Measurements from ENCODE around the gene MYRF.

MYRF gene

DNA sequence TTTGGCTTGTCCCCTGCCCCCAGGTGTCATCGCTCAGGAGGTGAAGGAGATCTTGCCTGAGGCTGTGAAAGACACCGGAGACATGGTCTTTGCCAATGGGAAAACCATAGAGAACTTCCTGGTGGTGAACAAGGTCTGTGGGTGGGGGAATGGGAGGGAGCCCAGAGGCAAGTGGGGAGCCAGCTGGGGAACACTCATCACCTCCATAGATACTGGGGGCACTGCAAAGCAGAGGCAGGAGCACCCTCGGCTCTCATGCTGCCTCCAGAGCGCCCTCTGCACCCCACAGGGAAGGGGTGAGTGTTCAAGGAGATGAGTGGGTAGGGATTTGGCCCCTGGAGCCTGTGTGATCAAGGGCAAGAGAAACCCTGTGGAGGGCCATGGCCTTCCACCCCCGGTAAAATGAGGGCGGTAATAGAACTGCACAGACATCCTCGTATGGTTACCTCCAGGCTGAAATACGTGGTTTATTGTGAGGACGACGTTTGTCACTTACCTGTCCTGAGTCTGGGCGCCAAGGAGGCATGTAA is 26.0 kb downstream of the MYRF start:
- DNase-seq (ENCODE audit: low read depth in 1 of 2, low spot score in 1 of 2): no peak
- TF ChIP-seq GABPA (IDR thresholded peaks at IDR 0.05; ENCODE audit: low read depth): no peak
- Histone ChIP-seq H3K4me3 (replicated peaks; ENCODE audit: insufficient read depth, low read length) (no peak overlapping the region), H3K27me3 (ENCODE audit: insufficient read depth, poor library complexity, severe bottlenecking) (no peaks in the 10 kb centered on the region), H3K27ac (replicated peaks) (no peak overlapping the region)

DNA sequence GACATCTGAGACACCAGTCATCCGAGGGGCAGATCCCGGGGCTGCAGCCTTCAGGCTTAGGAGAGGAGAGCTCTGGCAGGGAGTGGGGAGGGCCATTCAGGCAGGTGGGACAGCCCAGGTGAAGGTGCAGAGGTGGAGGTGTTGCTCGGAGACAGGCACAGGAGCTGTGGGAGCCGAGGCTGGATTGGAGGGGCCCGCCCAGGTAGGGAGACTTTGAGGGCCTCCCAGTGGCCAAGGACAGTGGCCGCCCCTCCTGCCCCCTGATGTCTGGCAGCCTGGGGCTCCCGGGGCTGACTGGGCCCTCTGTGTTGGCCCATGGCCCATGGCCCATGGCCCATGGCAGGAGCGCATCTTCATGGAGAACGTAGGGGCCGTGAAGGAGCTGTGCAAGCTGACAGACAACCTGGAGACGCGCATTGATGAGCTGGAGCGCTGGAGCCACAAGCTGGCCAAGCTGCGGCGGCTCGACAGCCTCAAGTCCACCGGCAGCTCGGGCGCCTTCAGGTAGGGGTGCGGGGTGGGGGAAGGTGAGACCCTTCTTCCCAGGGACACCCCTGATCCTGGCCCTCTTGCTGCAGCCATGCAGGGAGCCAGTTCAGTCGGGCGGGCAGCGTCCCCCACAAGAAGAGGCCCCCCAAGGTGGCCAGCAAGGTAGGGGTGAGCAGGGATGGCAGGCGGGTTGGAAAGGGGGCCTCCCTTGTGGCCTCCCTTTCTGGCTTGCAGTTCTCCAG is 26.6 kb downstream of the MYRF start:
- no peak for TF ChIP-seq POLR2AphosphoS5 (IDR thresholded peaks at IDR 0.05; ENCODE audit: low read depth)
- no peak for TF ChIP-seq CTCF (IDR thresholded peaks at IDR 0.05; ENCODE audit: insufficient read depth, low read length)
- TF ChIP-seq GABPA (IDR thresholded peaks at IDR 0.05; ENCODE audit: low read depth): no peak
- TF ChIP-seq, protein P1, sequence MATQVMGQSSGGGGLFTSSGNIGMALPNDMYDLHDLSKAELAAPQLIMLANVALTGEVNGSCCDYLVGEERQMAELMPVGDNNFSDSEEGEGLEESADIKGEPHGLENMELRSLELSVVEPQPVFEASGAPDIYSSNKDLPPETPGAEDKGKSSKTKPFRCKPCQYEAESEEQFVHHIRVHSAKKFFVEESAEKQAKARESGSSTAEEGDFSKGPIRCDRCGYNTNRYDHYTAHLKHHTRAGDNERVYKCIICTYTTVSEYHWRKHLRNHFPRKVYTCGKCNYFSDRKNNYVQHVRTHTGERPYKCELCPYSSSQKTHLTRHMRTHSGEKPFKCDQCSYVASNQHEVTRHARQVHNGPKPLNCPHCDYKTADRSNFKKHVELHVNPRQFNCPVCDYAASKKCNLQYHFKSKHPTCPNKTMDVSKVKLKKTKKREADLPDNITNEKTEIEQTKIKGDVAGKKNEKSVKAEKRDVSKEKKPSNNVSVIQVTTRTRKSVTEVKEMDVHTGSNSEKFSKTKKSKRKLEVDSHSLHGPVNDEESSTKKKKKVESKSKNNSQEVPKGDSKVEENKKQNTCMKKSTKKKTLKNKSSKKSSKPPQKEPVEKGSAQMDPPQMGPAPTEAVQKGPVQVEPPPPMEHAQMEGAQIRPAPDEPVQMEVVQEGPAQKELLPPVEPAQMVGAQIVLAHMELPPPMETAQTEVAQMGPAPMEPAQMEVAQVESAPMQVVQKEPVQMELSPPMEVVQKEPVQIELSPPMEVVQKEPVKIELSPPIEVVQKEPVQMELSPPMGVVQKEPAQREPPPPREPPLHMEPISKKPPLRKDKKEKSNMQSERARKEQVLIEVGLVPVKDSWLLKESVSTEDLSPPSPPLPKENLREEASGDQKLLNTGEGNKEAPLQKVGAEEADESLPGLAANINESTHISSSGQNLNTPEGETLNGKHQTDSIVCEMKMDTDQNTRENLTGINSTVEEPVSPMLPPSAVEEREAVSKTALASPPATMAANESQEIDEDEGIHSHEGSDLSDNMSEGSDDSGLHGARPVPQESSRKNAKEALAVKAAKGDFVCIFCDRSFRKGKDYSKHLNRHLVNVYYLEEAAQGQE (IDR thresholded peaks at IDR 0.05; ENCODE audit: insufficient replicate concordance, low read depth): no peak
- no peak for TF ChIP-seq SPI1 (IDR thresholded peaks at IDR 0.05; ENCODE audit: borderline replicate concordance, low read depth)
- Histone ChIP-seq H3K27me3 (ENCODE audit: insufficient read depth, poor library complexity, severe bottlenecking) (no peaks in the 10 kb centered on the region), H3K27ac (replicated peaks) (no peak overlapping the region), H3K4me3 (replicated peaks; ENCODE audit: insufficient read depth, low read length) (no peak overlapping the region)
- DNase-seq (ENCODE audit: low read depth in 1 of 2, low spot score in 1 of 2): no peak

DNA sequence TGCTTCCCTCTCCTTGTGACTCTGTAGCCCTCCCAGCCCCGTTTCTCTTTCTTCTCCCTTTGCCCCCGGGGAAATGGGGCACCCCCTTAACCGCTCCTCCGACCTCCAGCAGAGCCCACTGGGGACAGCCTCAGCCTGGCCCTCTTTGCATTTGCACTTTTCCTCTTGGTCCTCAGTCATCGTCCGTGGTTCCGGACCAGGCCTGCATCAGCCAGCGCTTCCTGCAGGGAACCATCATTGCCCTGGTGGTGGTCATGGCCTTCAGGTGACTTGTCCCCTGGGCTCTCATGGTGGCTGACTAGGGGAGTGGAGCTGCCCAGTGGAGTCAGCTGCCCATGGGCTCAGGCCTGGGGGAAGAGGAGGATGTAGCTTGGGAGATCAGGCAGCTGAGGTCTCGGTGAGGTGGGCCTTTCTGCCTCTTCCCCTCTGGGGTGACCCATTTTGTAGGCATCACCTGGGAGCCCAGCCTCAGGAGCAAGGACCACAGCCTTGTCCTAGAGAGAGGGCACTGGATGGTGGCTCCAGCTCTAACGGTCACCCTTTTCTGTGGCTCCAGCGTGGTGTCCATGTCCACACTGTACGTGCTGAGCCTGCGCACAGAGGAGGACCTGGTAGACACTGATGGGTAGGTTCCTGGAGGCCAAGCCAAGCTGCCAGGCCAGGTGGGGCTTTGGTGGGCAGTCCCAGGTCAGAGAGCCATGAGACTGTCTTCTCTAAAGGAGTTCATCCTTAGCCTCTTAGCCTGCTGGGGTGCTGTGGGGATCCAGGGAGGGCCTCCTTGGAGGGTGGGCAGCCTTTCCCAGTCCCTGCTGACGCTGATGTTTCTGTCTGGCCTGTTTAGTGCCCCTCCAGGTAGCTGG is 27.5 kb downstream of the MYRF start:
- Histone ChIP-seq H3K4me3 (replicated peaks; ENCODE audit: insufficient read depth, low read length) (no peak overlapping the region), H3K27ac (replicated peaks) (no peak overlapping the region), H3K27me3 (ENCODE audit: insufficient read depth, poor library complexity, severe bottlenecking) (no peaks in the 10 kb centered on the region)
- TF ChIP-seq SPI1 (IDR thresholded peaks at IDR 0.05; ENCODE audit: borderline replicate concordance, low read depth): no peak
- TF ChIP-seq, protein P1 (IDR thresholded peaks at IDR 0.05; ENCODE audit: insufficient replicate concordance, low read depth): no peak
- no peak for TF ChIP-seq POLR2AphosphoS5 (IDR thresholded peaks at IDR 0.05; ENCODE audit: low read depth)
- TF ChIP-seq CTCF (IDR thresholded peaks at IDR 0.05; ENCODE audit: insufficient read depth, low read length): no peak
- TF ChIP-seq GABPA (IDR thresholded peaks at IDR 0.05; ENCODE audit: low read depth): no peak
- no peak for DNase-seq (ENCODE audit: low read depth in 1 of 2, low spot score in 1 of 2)

DNA sequence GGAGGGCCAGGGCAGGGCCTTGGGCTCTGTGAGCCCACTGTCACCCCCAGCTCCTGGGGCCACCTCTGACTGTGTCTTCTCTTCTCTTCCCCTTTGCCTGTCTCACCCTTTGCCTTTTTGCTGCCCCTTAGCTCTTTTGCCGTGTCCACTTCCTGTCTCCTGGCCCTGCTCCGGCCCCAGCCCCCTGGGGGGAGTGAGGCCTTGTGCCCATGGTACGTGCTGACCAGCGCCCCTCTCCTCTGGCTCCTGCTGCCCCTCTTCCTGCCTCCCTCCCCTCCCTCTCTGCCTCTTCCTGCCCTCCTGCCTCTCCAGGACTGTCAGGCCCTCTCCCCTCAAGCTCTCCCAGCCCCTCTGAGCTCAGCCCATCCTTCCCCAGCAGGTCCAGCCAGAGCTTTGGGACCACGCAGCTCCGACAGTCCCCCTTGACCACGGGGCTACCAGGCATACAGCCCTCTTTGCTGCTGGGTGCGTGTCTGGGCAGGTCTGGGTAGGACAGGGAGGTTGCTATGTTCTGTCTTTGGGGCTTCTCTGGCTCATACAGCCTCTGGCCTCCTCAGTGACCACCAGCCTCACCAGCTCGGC is 28.2 kb downstream of the MYRF start:
- Histone ChIP-seq H3K4me3 (replicated peaks; ENCODE audit: insufficient read depth, low read length) (no peak overlapping the region), H3K27ac (replicated peaks) (no peak overlapping the region), H3K27me3 (ENCODE audit: insufficient read depth, poor library complexity, severe bottlenecking) (no peaks in the 10 kb centered on the region)
- no peak for DNase-seq (ENCODE audit: low read depth in 1 of 2, low spot score in 1 of 2)
- TF ChIP-seq GABPA (IDR thresholded peaks at IDR 0.05; ENCODE audit: low read depth): no peak
- no peak for TF ChIP-seq SPI1 (IDR thresholded peaks at IDR 0.05; ENCODE audit: borderline replicate concordance, low read depth)
- no peak for TF ChIP-seq CTCF (IDR thresholded peaks at IDR 0.05; ENCODE audit: insufficient read depth, low read length)
- TF ChIP-seq, protein P1 (IDR thresholded peaks at IDR 0.05; ENCODE audit: insufficient replicate concordance, low read depth): no peak
- TF ChIP-seq POLR2AphosphoS5 (IDR thresholded peaks at IDR 0.05; ENCODE audit: low read depth): no peak

Measured in HL-60 (cell line).